ENCODE measurements around the gene CACUL1.

DNA sequence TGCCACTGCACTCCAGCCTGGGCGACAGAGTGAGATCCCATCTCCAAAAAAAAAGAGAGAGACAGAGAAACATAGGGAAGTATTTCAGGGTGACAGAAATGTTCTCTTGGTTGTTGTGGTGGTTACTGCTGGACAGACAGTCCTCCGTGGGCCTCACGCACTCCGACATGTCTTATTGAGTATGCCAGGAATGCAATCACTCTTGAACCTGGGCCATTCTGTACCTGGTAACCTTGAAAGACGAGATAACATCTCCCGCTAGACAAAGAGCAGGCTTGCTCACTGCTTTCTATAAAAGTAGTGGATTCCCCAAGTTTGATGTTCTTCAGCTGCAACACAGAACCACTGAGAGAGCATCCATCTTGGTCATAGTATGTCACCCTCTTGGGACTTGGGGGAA is 6.7 kb downstream of the CACUL1 start:
- TF ChIP-seq POLR2A (IDR thresholded peaks at IDR 0.05; ENCODE audit: low read depth, low read length), result no peak
- no peak for TF ChIP-seq POLR2AphosphoS5 (IDR thresholded peaks at IDR 0.05; ENCODE audit: low read depth, low read length)

Measured in GM12892 (cell line).